Measurements from ENCODE around the gene SLC2A1. TPM values are rescaled to one million over a fixed set of nuclear protein-coding genes. Genes with fewer than 3 reads are reported as not detected.

The SLC2A1 gene
- total and polyA plus RNA-seq, 9 of the 15 experiments (the other 6 are each of a cell fraction or from before 2014, with no cell fraction given): 12.6 to 153 (median 48.0) TPM

- TF ChIP-seq RERE (CRISPR knock-in tag; IDR thresholded peaks at IDR 0.05; ENCODE audit: borderline replicate concordance) (no peak), NFE2 (IDR thresholded peaks at IDR 0.05; ENCODE audit: low read depth) (peak; percentile 95), CSDE1 (IDR thresholded peaks at IDR 0.05) (no peak), RFX7 (CRISPR knock-in tag; IDR thresholded peaks at IDR 0.05) (no peak), ZNF699 (CRISPR knock-in tag; IDR thresholded peaks at IDR 0.05; ENCODE audit: insufficient replicate concordance) (no peak), CBFB (CRISPR knock-in tag; IDR thresholded peaks at IDR 0.05) (no peak), PREB (CRISPR knock-in tag; IDR thresholded peaks at IDR 0.05) (peak; percentile 58; the same call in 1 of the 2 replicates), ZBTB11 (CRISPR knock-in tag; IDR thresholded peaks at IDR 0.05) (peak in 1 of 3 experiments; percentile 37; a peak in 1 of 6 replicates), FOXA3 (CRISPR knock-in tag; conservative IDR thresholded peaks at IDR 0.05 in 1 of 2, IDR thresholded peaks at IDR 0.05 in 1 of 2) (0 out of 4 replicates have a peak, but pooled peaks of 1 of the 2 experiments have one; percentile 48), BRF2 (IDR thresholded peaks at IDR 0.05; ENCODE audit: borderline replicate concordance, insufficient read depth, insufficient read length) (no peak), ETV6 (IDR thresholded peaks at IDR 0.05; ENCODE audit: borderline replicate concordance in 1 of 2, low read depth in 2 of 2, low read length in 1 of 2) (no peak), ETV6 (CRISPR knock-in tag; IDR thresholded peaks at IDR 0.05; ENCODE audit: borderline replicate concordance) (no peak), DLX4 (CRISPR knock-in tag; IDR thresholded peaks at IDR 0.05) (no peak)
These were observed 8.3 kb upstream of the SLC2A1 start (continued) for GRCh38 chr1:42966688-42967612.
